DMS53 treated with DMSO at 0.1 percent for 48 hours (cell line): ENCODE measurements around the gene RNF114.
"Not testable (repeated sequence)": the region's sequence is repeated elsewhere in the genome, so short reads cannot be mapped to it uniquely, and the experiment has no call there.

Experiments used
- DNase-seq: peaks from one replicate; lab custom pipeline; 2025; ENCODE audit not compliant: unreplicated experiment; lab: John Stamatoyannopoulos, UW

Gene RNF114, protein sequence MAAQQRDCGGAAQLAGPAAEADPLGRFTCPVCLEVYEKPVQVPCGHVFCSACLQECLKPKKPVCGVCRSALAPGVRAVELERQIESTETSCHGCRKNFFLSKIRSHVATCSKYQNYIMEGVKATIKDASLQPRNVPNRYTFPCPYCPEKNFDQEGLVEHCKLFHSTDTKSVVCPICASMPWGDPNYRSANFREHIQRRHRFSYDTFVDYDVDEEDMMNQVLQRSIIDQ

DNA sequence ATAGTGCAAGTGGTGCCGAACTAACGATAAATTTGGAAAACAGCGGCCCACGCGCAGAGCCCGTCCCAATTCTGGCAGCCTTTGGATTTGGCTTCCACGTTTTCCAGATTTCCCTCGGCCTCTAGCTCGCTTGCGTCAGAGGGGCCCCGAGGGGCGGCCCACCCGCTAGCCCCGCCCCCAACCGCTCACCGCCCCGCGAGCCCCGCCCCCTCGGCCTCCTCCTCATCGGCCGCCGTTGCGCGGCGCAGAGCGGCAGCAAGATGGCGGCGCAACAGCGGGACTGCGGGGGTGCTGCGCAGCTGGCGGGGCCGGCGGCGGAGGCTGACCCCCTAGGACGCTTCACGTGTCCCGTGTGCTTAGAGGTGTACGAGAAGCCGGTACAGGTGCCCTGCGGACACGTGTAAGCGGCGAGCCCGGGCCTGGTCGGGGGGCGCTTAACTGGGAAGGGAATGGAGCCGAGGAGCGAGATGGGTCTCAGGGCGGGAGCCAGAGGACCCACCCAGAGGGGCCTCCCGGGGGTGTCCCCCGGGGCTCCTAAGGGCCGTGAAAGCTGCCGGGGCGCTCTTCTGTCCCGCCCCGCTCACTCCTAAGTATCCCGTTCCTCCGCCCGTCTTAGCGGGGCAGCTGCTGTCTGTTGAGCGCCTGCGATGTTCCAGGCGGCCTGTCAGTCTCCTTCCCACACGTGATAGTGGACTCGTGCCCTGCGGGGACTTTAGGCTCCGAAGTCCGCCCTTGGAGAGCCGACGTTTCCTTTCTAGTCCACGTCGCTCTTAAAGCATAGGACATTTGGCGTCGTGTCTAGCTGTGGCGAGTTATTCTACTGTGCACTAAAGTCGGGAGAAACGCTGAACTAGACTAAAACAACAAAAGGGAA lies at the start of gene RNF114:
Gene RNF114 (plus strand): TSS at position 245 of the 874 bp plus-strand sequence. CDS start 16 bp downstream, at position 261.
- DNase-seq, result peak; percentile 74

DNA sequence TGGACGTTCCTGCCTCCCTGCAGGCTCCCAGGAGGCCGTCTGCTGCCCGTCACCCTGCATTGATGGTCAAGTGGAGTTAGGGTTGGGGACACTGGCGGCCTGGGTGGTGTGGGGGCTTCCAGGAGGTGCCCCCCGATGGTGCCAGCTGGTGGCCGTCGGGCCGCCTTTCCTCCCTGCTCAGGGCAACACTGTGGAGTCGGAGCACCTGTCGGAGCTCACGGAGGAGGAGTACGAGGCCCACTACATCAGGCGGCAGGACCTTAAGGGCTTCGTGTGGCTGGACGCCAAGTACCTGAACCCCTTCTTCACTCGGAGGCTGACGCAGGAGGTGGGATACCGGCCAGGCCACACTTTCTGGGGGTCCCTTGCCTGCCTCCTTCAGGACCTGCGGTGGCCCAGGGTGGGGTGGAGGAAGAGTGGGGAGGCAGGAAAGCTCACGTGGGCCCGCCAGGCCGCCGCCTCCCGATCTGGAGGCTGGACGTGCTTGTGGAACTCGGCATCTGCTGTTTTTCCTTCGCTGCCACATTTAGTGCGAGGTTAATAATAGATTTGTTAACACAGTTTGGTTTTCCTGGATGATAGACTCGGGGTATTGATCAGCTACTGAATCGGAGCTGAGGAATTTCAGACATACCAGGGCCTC lies 49.5 kb upstream of the RNF114 start:
- no peak for DNase-seq

DNA sequence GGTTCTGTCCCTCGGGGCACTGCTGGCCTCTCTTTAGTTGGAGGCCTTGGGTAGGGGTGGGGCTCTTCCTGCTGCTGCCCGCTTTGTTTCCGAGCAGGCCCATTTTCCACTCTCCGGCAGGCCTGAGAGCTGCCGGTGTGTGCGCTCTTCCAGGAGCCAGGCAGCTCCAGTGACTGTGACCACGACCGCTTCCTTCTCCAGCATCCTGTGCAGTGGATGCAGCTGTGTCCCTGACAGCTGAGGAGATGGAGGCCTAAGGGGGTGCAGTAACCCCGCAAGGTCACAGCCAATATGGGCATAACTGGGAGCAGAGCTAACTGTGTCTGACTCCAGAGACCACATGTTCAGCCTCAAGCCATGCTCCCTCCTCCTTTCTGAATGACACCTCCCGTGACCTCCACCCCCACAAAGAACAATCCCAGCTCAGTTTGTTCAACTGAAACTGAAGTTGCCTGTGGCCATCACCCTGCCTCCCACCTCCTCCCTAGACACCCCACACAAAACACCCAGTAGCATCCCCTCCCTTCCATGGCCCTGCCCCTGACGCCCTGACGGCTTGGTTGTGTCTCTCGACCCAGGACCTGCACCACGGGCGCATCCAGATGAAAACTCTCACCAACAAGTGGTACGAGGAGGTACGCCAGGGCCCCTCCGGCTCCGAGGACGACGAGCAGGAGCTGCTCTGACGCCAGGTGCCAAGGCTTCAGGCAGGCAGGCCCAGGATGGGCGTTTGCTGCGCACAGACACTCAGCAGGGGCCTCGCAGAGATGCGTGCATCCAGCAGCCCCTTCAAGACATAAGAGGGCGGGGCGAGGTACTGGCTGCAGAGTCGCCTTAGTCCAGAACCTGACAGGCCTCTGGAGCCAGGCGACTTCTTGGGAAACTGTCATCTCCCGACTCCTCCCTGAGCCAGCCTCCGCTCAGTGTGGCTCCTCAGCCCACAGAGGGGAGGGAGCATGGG lies 48.7 kb upstream of the RNF114 start:
- DNase-seq, result no peak

DNA sequence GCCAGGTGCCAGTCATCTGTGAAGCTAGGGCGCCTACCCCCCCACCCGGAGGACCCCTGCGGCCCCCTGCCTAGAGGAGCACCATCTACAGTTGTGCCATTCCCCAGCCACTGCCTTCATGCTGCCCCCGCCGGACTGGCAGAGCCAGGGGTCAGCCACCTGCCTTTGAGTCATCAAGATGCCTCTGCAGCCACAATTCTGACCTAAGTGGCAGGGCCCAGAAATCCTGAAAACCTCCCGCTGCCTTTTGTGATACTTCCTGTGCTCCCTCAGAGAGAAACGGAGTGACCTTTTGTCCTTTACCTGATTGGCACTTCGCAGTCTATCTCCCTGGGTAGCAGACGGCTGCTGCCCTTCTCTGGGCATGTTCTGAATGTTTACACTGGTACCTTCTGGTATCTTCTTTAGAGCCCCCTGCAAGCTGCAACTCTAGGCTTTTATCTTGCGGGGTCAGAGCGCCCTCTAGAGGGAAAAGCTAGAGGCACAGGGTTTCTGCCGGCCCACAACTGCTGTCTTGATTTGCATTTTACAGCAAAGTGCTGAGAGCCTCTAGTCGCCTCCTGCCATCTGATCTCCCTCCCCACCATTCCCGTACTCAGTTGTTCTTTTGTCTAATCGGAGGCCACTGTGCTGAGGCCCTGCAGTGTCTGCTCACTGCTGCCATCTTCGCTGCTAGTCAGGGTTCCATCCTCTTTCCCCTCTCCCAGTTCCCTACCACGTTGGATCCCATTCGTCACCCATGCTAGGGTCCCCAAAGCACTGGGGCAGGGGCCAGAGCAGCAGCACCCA lies 47.8 kb upstream of the RNF114 start:
- DNase-seq, result peak; percentile 30

DNA sequence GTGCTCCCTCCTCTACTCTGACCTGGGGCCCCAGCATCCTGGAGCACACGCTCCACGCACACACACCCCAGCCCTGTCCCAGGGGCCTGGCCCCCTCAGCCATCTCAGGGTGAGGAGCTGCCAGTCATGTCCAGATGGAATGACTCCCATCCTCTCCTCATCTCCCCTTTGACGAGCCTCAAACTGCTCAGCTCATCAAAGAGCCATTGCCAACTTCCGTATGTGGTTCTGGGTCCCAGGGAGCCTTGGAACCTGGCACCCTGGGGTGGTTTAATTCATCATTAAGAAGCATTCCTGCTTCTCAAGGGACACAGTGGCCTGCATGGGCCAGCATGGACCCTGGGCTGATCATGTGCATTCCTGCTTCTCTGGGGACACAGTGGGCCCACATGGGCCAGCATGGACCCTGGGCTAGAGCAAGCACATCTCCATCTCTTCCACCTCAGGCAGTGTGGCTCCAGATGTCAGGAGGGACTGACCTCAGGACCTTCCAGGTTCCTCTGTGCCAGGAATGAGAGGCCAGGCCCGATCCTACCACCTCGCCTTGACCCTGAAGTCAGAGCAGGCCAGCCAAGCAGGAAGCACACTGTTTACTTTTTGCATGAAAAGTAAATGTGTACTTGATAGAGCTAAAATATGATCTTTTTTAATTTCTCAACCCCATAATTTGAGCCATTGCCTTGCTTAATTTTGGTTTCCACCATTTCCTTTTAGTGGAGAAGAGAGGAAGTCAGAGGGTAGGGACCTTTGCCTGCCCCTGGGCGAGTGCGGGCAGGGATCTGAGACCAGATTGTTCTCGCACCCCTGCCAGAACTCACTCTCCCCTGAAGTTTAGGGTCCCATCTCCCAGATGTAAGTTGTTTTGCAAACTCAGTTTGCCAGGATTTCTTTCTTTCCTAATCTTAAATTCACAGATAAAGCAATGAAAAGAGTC lies 46.9 kb upstream of the RNF114 start:
- no peak for DNase-seq

DNA sequence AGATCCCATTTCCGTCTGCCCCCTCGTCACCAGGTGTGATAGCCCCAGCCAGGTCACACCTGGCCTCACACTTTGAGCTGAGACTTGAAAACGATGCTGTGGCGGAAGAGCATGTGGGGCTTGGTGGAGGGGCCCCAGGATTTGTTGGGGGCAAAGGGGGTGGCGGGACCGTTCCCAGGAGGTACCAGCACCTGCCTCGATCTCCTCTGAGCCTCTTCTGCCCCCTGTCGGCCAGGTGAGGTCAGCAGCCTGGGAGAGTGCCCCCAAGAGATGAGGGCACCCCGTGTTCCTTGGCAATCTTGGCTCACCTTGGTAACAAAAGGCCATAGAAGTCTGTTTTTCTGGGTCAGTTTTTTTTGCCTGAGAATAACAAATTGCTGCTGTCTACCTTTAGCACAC lies 46.3 kb upstream of the RNF114 start:
- DNase-seq, result no peak

DNA sequence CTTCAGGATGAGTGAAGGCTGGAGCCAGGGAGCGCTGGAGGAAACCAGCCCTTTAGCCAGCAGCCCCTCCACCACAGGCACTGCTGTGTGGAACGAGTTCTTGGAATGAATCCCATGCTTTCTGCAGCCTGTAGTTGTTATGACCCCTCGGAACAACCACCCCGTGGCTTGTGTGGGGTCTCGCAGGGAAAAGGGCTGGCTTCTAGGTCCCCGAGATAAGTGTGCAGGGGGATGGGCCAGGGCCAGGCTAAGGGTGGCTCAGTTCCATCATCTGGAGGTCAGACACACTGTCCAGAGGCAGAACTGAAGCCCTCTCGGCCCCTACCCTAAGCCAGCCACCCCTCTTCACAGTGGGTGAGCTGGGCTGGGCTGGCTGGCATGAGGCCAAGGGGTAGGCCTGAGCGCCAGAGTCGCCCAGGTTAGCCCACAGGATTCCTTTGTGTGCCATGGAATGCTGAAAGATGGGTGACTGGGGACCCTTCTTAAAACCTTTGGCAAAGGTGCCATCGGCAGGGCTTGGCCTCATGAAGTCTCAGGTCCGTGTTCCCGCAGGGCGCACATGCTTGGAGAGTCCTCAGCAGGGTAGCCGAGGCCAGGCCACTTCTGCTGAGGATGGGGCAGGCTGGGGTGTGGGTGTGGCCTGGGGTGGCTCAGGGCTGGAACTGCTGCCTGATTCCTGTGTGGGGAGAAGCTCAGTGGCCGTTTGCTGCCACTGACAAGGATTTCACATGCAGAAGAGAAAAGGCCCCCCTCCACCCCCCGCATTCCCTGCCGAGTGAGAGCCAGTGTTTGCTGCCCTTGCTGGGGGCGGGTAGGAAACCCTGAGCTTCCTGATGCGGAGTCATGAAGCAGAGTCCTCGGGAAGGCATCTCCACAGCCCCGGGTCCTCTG lies 45.5 kb upstream of the RNF114 start:
- DNase-seq, result no peak

DNA sequence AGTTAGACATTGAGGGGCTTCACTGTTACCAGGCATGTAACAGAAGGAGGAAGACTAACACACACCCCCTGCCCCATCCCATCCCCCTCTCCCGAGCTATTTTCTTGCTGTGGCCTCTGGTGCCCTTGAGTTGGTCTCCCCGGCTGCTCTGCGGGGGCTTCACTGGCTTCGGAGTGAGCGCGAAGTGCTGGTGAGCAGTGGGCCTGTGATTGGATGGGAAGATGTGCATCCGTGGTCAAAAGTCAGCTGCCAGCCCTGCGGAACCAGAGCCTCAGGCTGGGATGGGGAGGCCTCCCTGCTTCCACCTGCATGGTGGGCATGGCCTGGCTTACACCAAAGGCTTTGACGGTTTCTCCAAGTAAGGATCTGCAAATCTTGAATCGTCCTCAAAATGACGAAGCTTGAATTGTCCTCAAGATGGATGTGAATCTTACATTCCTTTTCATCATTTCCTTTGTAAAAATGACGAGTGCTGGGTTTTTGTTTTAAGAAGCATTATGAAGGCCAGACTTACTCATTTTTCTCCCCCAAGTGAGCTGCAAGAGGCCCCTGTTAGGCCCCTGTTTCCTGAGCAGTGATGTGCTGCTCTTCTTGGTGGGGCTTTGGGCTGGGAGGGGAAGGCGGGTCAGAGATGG lies 44.6 kb upstream of the RNF114 start:
- no peak for DNase-seq

DNA sequence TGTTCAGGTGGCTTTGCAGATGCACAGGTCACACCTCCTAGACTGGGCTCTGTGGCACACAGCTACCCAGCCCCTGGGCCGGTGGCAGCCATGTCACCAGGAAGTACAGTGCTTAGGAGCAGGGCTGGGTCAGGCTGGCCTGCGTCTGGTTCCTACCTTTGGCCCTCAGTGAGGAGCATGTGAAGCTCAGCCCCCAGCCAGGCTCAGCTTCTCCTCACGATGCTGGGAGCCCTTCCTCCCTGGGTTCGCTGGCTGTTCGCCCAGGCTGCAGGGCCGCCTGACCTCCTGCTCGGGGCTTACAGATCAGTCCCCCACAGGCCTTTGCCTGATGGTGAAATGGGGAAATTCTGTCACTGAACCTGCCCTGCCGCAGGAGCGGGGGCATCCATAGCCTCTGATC lies 43.9 kb upstream of the RNF114 start:
- DNase-seq, result no peak

DNA sequence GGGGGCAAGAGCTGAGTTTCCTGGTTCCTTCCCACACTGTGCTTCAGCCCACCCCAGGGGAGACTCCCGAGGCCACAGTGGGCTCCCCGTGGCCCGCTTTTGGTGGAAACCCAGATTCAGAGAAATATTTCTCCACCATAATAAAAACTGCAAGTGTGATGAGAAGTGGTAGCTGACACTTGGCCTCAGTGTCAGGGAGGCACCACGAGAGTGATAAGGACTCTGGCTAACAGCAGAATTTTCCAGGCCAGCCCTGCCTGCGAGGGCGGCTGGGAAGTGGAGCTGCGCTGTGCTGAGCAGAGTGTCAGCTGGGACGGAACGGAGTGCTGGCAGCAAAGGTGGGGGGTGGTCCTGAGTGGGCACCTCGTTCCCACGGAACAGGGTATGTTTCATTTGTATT lies 43.4 kb upstream of the RNF114 start:
- no peak for DNase-seq

DNA sequence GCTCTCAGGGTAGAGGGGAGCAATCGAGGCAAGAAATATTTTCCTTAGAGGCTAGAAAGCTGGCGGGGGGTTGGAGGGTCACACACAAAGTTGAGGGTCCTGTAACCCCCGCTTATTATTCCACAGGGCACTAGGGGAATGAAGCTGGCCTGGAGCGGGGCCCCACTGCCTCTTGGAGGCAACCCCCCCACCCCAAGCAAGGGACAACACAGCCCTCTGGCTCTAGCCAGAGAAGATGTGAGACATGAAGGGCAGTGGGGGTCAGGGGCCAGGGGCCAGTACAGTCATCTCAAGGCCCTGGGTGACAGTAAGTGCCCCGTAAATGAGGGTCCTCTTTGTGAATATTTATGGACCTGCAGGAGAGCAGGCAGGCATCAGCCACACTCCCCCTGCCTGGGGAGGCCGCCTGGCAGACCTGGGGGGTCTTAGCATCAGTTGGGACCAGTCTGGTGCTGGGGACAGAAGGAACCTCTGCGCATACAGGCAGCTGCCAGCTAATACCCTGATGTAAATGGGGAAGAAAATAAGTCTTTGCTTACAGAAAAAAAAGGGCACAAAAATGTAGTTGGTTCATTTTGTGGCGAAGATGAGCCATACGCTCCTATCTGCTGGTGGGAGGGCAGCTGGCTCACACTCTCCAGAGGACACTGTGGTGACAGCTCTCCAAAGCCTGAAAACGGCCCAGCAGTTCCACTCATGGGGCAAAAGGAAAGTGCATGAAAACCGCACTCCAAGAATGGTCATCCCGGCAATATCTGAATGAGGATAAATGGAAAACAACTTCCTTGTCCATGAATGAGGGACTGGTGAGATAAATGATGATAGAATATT lies 42.7 kb upstream of the RNF114 start:
- DNase-seq, result no peak

DNA sequence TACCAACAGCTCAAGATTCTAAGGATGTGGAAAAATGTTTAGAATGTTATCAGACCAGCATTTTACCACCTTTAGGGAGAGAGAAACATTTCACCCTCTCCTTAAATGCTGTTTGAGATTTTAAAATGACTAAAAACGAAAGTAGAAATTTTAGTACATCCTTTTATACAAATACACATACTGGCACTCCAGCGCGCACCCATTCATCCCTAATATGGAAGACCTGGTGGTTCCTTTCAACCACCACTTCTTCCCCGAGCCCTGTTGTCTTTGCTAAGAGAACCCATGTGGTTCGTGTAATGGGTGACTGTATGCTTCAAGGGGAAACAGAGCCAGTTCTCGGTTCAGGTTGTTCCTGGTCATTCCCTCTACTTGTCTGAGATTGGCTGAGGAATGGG lies 42.1 kb upstream of the RNF114 start:
- no peak for DNase-seq

DNA sequence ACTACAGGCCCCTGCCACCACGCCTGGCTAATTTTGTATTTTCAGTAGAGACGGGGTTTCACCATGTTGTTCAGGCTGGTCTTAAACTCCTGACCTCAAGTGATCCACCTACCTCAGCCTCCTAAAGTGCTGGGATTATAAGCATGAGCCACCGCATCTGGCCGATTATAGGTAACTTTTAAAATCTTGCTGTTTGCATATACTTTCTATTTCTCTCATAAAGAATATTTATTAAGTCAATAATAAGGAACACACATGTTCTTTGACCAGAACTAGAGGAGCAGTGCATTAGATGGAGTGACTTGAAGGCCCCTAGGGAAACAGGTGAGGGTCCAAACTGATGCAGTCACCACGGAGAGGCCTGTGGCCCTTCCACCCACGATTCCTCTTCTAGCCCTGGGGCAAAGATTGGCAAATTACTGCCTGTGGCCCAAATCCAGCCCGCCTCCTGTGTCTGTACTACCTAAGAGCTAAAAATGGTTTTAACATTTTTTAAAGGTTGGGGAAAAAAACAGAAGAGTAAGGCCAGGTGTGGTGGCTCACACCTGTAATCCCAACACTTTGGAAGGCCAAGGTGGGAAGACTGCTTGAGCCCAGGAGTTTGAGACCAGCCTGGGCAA lies 40.6 kb upstream of the RNF114 start:
- not testable (repeated sequence) for DNase-seq

DNA sequence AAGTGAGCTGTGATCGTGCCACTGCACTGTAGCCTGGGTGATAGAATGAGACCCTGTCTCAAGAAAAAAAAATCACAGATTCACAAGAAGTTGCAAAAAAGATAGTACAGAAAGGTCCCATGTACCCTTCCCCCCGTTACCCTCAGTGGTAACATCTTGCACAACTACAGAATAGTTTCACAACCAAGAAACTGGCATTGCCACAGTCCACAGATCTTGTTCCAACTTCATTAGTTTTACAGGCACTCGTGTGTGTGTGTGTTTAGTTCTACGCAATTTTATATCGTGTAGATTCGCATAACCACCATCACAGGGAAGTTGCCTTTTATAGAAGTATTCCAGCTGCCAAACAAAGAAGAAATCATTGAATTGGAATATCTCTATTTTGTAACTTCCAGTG lies 40.0 kb upstream of the RNF114 start:
- no peak for DNase-seq

DNA sequence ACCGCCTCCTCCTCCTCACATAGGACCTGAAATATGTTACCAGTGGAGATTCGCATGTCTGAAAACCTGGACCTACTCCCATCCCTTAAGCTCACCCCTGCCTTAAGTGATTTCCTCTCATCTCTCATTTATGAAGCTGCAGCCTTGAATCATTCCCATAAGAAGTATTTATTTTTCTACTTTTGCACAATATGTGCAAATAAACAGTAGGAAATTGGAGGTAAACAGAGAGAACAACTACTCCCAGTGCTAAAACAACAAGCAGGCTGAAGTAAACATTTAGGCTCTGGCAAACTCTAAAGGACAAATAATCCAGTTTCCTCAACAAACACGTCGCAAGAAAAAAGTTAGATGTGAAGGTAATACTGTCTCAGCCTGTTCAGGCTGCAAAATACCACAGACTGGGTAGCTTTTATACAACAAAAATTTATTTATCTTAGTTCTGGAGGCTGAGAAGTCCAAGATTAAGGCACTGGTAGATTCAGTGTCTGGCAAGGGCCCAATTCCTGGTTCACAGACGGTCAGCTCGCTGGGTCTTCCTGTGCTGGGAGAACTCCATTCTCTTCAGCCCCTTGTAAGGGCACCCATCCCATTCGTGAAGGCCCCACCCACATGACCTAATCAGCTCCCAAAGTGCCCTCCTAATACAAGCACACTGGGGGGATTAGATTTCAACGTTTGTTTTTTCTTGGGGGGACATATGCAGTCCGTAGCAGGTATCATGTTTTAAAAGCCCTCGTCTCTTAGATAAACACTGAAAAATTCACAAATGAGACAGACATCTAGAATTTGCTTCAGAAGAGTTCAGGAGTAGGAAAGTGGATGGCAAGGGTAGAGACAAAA lies 36.4 kb upstream of the RNF114 start:
- peak; percentile 25 for DNase-seq
